Colonic mucosa (tissue), 4 donors: ENCODE results near the gene C11orf52. TPM values are rescaled to one million over a fixed set of nuclear protein-coding genes. Genes with fewer than 3 reads are reported as not detected.

Experiments
- DNase-seq: peaks from one replicate; pipeline ENCODE4 v3.0.0-alpha.2; 2020
- H3K27ac ChIP-seq: fragments of 200-600 bp; one replicate; pipeline ENCODE4 v1.8.0; 2021
- H3K27me3 ChIP-seq: fragments of 200-600 bp; one replicate; pipeline ENCODE4 v1.8.0; 2021
- H3K36me3 ChIP-seq: fragments of 200-600 bp; one replicate; pipeline ENCODE4 v1.8.0; 2021
- H3K4me1 ChIP-seq: fragments of 200-600 bp; one replicate; pipeline ENCODE4 v1.8.0; 2021; ENCODE audit warnings: mild to moderate bottlenecking
- H3K4me3 ChIP-seq: fragments of 200-600 bp; one replicate; pipeline ENCODE4 v1.8.0; 2021
- H3K9ac ChIP-seq, 2 donors: one replicate each; pipeline ENCODE4 v1.7.0; 2013; ENCODE audit warnings: control low read depth in 2 of 2, low read depth in 2 of 2, low read length in 2 of 2
- H3K9me3 ChIP-seq: fragments of 200-600 bp; one replicate; pipeline ENCODE4 v1.8.0; 2021
- intact Hi-C: fragments of 100-400 bp; cut with DNase I; formaldehyde crosslinking; loops from one replicate; pipeline ENCODE4 v1.14.1; 2022
- total RNA-seq, 2 donors: library from RNA; stranded (reverse); fragmentation: NEBNext Ultra II Directional in 1 of 2; extraction: Animal tissue kit (Norgen Biotek cat#: 25700) in 1 of 2; gene quantifications; one replicate each; pipeline ENCODE4 v1.2.1, GENCODE V29; 2021
- TF ChIP-seq, protein P1 (sequence below): fragments of 200-600 bp; IDR thresholded peaks from one replicate; pipeline ENCODE4 v1.8.0; 2022; ENCODE audit warnings: antibody characterized with exemption, mild to moderate bottlenecking
- donor health status: healthy.
- donor health status: DM: no; HTN: no; CAD: no.
- donor health status: DM: no; HTN: no; CAD: no.

C11orf52 gene
- total RNA-seq, 2 donors from 2014 or later: 7.3 to 8.8 TPM

DNA sequence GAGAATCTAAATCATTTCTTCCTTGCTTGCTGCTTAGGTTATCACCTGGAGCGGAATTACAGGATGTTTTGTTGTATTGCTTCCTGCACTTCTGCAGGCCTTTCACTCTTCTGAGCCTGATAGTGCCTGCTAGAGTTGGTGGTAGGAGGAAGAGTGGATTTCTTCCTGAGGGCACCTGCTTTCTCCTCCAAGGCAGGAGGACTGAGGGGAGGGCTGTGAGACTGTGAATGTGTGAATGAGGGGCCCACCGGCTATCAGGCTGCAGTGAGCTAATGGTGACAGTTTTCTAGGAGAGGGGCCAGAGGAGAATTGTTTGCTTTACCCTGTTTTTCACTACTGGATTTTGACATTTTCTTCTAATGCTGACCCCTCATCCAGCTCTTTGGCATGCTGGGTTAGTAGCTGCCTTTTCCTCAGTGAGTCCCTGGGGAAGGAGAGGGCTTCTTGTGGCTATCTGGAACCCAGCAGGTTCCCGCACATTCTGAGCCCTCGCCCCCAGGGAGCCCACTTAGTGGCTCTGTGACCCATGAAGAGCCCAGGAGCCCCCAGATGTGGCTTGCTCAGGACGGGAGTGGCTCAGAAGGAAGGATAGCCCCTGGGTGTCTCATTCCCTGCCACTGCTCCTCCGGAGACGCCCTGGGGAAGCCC, 57.5 kb downstream of the C11orf52 start:
- TF ChIP-seq, protein P1, sequence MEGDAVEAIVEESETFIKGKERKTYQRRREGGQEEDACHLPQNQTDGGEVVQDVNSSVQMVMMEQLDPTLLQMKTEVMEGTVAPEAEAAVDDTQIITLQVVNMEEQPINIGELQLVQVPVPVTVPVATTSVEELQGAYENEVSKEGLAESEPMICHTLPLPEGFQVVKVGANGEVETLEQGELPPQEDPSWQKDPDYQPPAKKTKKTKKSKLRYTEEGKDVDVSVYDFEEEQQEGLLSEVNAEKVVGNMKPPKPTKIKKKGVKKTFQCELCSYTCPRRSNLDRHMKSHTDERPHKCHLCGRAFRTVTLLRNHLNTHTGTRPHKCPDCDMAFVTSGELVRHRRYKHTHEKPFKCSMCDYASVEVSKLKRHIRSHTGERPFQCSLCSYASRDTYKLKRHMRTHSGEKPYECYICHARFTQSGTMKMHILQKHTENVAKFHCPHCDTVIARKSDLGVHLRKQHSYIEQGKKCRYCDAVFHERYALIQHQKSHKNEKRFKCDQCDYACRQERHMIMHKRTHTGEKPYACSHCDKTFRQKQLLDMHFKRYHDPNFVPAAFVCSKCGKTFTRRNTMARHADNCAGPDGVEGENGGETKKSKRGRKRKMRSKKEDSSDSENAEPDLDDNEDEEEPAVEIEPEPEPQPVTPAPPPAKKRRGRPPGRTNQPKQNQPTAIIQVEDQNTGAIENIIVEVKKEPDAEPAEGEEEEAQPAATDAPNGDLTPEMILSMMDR: no peak
- H3K4me3 ChIP-seq: no peak overlapping the region
- no peaks in the 10 kb centered on the region for H3K9me3 ChIP-seq
- DNase-seq: no peak
- intact Hi-C loops: loop anchor here (5.0 kb wide), 2 partner anchors 44 to 99 kb away; partner anchors contain the start of genes CFAP68 and FDXACB1
- peak overlapping the region; percentile 34 for H3K27ac ChIP-seq
- H3K9ac ChIP-seq: no peak overlapping the region
- H3K27me3 ChIP-seq: no peaks in the 10 kb centered on the region
- H3K4me1 ChIP-seq: no peaks in the 10 kb centered on the region
- H3K36me3 ChIP-seq: no peaks in the 10 kb centered on the region

Other genes with a start within 250 kb of the C11orf52 start
- 10 to 100 TPM; 45.9 to 57.0 TPM for gene PPP2R1B, start 152.5 kb upstream of the C11orf52 start, total RNA-seq
- 10 to 100 TPM; 23.2 to 25.2 TPM for gene ALG9, start 47.3 kb upstream of the C11orf52 start, total RNA-seq
- gene FDXACB1, start 39.7 kb upstream of the C11orf52 start, total RNA-seq: 1 to 10 TPM; 1.6 to 2.1 TPM
- 10 to 100 TPM; 18.8 to 20.0 TPM for gene CFAP68, start 39.4 kb upstream of the C11orf52 start, total RNA-seq
- 100 to 1,000 TPM in 1 of 2 donors, 10 to 100 TPM in 1; 10.6 to 166 TPM for gene CRYAB, start 7.1 kb upstream of the C11orf52 start, total RNA-seq
- 1 to 10 TPM in 1 of 2 donors, under 1 TPM in 1; 0.25 to 2.2 TPM for gene HSPB2, start 6.2 kb upstream of the C11orf52 start, total RNA-seq
- gene DIXDC1, start 18.4 kb downstream of the C11orf52 start, total RNA-seq: 10 to 100 TPM in 1 of 2 donors, 1 to 10 TPM in 1; 4.0 to 13.8 TPM
- gene DLAT, start 106.5 kb downstream of the C11orf52 start, total RNA-seq: 10 to 100 TPM; 67.3 to 73.4 TPM
- gene PIH1D2, start 155.1 kb downstream of the C11orf52 start, total RNA-seq: 1 to 10 TPM in 1 of 2 donors, under 1 TPM in 1; 0.82 to 1.0 TPM
- gene NKAPD1, start 155.4 kb downstream of the C11orf52 start, total RNA-seq: 10 to 100 TPM; 12.5 to 12.8 TPM
- gene TIMM8B, start 167.8 kb downstream of the C11orf52 start, total RNA-seq: 10 to 100 TPM; 40.7 to 93.9 TPM
- 100 to 1,000 TPM; 274 to 276 TPM for gene SDHD, start 168.0 kb downstream of the C11orf52 start, total RNA-seq
- gene IL18, start 245.2 kb downstream of the C11orf52 start, total RNA-seq: 10 to 100 TPM; 42.3 to 63.4 TPM
- under 1 TPM in 1 of 2 donors, not detected in 1; 0.42 TPM for gene TEX12, start 248.5 kb downstream of the C11orf52 start, total RNA-seq